HG03442 (cell line): Measurements from ENCODE around the gene NPHP4.

ENCODE experiments used
- ATAC-seq: cut with Tn5 transposase; IDR thresholded peaks from one replicate; pipeline ENCODE4 v1.9.1; 2021; ENCODE audit warnings: mild to moderate bottlenecking, moderate library complexity; ENCODE audit not compliant: unreplicated experiment

NPHP4 gene

DNA sequence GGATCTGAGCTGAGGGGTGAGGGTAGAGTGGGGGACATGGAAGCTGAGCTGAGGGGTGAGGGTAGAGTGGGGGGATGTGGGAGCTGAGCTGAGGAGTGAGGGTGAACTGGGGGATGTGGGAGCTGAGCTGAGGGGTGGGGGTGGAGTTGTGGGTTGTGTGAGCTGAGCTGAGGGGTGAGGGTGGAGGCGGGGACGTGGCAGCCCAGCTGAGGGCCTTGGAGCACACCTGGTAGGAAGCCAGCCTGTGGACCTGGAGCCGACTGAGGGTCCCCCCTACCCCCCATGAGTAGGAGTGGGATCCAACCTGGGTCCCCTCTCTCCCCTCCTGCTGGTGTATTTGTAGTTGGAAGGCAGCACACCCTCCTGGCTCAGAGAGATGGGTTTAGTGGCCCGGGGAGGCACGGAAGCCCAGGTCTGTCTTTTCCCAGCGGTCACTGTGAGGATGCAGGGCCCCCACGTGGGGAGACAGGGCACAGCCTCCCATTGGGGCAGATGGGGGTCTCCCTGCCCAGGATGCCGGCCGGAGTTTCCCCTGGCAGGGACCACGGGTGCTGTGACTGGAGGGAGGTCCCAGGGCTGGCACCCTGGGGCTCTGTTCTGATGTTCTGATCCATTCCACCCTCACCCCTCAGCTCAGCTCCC lies 13.2 kb upstream of the NPHP4 start:
- ATAC-seq = no peak

DNA sequence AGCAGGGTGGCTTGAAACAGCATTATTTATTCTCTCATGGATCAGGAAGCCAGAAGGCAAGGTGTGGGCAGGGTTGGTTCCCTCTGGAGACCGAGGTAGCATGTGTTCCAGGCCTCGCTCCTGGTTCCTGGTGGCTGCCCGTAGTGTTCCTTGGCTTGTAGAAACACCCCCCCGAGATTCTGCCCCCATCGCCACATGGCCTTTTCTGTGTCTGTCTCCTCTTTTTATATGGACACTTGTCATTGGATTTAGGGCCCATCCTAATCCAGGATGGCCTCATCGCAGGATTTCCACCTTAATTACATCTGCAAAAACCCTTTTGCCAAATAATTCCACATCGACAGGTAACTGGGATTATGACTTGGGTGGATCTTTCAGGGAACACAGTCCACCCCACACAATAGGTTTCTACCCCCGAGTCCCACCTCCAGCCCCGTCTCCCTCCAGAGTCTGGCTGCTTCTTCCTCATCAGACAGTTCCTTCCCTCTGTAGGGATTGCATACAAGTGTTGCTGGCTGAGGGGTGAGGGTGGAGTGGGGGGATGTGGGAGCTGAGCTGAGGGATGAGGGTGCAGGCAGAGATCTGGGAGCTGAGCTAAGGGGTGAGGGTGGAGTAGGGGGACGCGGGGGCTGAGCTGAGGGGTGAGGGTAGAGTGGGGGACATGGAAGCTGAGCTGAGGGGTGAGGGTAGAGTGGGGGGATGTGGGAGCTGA lies 12.3 kb upstream of the NPHP4 start:
- ATAC-seq = no peak

DNA sequence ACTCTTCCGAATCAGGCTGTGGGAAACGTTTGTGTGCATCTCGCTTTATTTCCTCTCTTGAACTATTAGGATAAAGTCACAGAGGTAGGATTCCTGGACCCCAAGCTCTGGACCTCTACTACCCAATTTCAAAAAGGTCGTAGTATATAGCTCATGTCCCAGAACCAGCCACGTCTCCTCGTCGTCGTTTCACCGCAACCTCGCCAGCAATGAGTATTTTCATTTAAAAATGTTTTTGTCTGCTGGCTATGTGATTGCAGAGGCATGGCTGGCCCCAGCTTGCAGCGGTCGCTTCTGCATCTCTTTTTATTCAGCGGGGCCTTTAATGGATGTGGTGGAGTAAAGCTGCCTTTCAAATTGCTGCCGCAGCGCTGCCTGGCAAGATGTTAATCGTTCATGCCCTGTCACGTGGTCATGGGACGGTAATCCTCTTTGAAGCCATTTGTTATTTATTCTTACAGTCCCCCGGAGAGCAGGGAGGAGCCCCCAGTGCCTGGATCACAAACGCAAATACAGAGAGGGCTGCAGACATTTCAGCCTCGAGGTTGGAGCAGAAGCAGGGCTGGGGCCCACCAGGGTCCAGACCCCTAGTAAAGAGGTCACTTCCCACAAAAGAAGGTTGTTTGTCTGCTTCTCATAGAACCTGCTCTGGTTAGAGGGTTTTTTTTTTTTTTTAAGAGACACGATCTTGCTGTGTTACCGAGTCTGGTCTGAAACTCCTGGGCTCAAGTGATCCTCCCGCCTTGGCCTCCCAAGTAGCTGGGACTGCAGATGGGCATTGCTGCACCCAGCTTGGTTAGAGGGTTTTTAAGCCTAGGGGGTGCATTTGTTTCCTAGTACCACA lies 11.6 kb upstream of the NPHP4 start:
- no peak for ATAC-seq

DNA sequence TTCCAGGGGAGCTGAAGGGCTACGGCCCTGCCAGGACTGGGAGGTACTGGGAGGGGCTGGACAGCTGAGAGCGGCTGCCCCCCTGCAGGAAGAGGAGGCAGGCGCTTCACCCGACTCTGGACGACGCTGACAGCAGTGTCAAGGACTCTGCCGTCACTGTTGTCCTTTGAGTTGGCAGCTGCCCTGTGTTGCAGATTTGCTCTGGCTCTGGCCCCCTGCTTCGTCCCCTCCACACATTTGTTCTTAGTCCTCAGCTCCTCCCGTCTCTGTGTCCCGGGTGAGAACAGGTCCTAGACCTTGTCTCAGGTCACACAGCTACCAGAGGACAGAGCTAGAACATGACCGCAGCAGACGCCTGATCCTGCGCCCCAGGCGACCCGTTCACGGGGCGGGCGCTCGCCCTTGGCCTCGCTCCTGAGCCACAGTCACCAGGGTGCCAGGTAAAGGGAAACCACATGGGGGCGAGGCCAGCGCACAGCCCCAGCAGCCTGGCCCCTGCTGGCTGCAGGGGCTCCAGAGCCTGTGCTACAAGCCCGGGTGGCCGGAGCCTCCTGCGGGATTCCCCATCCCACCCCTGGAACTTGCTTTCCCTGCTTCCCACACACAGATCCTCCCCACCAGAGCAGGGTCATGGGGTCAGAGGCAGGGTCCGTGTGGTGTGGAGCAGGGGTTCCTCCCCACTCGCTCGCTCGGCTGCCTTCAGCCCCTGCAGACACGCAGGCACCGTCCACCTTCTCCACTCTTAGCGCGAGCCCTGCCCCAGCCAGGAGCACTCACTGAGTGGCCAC lies 10.7 kb upstream of the NPHP4 start:
- no peak for ATAC-seq

DNA sequence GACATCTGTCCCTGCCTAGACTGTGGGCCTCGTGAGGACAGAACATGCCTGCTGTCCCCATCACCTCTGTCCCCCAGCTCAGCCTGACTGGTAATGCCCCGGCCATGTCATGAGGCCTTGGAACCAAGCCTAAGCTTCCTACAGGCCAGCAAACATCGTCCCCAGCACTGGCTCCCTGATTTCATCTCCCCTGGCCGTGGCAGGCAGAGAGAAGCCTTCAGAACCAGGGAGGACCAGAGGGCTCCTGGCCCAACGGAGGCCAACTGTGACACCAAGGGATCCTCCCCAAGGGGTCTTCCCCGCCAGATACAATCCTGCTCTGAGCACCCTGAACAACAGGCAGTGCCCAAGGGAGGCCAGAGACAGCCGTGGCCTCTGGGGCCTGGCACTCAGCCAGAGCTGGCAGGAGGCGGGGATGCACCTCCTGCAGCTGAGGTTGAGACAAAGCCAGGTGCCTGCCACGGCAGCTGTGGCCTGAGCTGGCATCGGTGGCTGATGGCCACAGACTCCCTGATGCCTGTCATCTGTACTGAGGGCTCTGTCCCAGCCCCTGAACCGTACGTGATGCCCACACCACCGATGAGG lies 9.9 kb upstream of the NPHP4 start:
- ATAC-seq = no peak

DNA sequence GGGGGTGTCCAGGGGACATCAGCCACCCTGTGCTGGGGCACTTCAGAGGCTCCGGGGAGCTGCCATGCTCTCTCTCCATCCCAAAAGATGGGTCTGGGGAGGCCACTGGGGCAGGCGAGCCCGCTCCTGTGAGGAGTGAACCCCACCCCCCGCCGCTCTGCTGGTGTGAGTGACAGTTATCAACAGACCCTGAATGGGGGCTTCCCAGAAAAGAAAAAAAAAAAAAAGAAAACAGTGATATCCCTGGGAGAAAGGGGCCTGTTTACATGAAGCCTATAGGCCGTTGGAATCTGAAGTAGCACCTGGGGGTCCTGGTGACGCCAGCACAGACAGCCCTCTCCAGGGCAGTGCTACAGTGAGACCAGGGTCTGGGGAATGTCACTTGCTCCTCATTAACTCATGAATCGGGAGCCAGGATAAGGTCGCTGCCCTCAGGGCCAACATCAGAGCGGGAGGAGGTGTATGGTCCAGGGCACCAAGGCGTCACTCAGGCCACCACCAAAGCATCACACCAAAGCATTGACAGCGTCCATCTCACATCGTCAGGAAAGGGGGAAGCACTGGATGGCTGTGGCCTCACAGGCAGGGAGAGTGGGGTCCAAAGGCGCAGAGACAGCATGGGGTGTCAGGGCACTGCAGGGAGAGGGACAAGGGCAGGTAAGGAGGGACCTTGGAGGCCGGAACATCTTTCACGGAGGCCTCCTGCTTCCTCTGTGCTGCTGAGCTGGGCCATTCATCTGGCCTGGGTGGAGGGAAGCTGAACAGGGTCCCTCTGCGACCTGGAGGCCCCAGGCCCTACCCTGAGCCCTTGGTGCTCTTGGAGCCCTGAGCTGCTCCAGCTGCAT lies 8.4 kb upstream of the NPHP4 start:
- no peak for ATAC-seq

DNA sequence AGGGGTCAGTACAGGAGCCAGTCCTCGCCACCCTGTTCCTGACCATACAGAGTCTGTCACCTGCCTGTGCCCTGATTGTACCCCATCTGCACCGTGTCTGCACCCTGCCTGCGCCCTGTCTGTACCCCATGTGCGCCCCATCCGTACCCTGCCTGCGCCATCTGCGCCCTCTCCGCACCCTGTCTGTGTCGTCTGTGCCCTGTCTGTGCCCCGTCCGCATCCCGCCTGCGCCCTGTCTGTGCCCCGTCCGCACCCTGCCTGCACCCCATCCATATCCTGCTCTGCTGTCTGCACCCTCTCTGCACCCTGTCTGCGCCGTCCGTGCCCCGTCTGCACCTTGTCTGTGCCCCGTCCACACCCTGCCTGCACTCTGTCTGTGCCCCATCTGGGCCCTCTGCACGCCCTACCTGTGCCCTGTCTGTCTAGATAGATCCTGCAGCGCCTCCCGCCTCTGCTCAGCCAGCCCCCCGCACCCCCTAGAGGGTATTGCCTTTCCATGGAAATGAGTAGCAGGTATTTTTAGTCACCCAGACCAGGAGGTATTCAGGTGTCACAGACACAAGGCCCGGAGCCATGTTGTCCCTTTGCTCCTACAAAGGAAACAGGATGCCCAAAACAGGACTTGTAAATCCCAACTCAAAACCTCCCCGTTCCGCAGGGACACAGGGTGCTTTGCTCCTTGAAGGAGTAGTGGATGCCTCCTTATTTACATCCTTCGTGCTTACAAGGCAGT lies 7.7 kb upstream of the NPHP4 start:
- ATAC-seq = no peak

DNA sequence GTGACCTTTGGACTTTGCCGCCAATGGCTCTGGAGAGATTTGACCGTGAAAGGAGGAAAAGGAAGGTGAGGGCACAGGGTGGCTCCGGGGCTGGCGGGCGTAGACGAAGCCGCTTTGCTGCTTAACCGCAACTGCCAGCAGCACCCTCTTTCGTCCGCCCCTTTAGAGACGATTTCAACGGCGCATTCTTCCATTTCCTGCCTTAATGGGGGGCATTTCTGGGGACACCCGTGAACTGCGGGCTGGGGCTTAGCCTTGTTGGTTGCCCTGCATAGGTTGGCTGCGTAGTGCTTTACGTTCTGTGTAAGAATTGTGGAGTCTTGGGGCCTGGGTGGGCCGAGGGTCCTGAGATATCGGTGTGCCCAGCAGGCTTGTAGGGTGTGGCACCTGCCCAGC lies 6.7 kb upstream of the NPHP4 start:
- ATAC-seq = no peak

DNA sequence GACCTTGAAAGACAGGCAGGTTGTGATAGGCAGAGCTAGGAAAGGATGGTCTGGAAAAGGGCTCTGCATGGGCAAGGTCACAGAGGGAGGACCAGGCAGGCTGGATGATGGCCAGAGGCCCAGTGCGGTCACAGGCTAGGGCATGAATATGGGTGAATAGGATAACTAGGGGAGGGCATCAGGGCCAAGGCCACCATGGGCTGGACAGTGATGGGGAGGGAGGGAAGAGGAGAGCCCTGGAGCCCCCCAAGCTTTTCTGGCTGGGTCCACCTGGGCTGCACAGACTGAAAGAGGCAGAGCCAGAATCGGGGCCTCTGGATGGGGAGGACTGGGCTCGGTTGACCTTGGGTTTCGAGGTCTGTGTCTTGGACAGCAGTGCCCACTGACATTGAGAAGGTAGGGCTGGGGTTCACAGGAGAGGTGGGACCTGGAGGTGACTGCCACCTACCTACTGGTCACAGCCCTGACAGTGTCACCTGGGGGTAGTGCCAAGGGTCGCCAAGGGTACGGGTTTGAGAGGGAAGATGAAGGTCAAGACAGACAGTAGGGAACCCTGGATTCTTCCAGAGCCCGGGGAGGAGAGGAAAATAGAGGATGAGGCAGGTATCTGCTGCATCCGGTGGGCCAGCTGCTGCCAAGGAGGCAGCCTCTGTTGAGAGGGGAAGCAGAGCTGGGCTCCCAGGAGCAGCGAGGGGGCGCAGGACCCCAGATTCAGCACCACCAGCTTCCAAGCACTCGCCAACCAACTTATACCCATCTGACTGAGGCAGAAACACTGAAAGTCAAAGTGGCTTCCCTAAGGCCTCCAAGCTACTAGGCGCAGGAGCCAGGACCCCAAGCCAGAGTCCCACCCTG lies 6.1 kb upstream of the NPHP4 start:
- ATAC-seq = no peak

DNA sequence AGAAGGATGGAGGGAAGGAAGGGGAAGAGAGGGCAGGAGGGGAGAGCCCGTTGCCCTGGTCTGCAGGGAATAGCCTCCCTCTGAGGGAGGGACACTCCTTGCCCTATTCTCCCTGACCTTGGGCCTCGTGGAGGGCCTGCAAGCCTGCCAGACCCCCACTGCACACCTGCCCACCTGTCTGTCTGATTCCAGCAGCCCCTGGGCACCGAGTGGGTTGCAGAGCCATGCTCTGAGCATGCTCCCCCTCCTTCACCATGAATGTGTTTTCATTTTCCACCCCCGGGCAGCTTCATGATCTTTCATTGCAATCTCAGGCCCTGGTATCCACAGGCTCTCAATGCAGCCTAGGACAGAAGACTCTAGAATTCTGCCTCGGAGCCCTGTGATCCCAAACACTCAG lies 5.1 kb upstream of the NPHP4 start:
- ATAC-seq = no peak

DNA sequence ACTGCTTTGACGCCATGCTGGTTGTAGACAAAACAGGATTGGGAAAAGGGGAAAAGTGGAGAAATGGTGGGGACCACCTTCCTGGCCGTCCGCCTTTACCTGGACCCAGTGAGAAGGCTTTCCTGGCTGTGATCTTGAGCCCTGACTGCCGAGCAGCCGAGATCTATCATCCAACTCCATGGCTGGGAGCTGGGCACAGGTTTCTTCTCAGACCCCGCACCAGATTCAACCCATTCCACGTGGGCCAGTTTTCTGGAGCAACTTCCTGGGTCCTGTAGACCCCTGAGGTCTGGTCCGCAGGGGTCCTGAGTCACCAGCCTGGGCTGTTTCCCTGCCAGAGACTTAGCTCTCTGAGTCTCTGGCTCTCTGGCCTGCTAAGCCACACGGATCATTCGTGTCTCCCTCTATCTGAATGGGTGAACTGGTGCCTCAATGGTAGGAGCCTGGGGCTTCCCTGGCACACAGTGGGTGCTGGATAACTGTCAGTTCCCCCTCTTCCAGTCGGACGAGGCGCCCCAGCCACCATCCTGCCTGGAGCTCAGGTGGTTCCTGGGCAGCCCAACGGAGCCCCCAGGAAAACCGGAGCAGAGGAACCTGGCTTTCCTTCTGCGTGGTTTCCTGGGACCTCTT lies 4.5 kb upstream of the NPHP4 start:
- no peak for ATAC-seq

DNA sequence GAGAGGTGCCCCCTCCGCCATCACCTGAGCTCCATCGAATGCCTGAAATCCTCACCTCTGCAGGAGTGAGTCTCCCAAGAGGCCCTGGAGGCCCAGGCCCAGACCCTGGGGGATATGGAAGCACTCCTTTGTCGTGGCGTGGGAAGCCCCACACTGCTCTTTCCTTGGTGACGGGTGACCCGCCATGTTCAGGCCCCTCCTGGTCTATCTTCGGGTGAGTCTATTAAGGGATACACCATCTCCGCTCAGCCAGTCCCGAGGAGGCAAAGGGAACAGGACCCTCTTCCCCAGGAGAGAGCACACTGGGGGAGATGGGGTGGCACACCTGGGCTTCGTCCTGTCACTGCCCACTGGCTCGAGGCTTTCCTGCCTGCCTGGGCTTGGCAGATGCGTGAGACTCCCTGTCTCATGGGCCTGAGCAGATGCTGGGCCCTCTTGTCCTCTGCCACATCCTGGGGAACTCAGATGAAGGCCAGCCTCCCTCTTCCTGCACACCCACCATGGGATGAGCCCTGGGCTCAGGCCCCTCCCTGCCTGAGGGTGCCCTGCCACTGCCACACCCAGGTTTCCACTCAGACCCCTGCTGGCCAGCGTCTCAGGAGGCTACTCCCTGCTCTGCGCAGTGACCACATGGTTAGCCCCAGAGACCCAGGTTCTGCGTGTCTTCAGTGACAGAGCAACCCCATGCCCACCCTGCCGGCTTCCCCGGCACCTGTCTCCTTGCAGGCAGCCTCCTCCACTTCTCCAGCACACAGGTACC lies 3.8 kb upstream of the NPHP4 start:
- no peak for ATAC-seq

DNA sequence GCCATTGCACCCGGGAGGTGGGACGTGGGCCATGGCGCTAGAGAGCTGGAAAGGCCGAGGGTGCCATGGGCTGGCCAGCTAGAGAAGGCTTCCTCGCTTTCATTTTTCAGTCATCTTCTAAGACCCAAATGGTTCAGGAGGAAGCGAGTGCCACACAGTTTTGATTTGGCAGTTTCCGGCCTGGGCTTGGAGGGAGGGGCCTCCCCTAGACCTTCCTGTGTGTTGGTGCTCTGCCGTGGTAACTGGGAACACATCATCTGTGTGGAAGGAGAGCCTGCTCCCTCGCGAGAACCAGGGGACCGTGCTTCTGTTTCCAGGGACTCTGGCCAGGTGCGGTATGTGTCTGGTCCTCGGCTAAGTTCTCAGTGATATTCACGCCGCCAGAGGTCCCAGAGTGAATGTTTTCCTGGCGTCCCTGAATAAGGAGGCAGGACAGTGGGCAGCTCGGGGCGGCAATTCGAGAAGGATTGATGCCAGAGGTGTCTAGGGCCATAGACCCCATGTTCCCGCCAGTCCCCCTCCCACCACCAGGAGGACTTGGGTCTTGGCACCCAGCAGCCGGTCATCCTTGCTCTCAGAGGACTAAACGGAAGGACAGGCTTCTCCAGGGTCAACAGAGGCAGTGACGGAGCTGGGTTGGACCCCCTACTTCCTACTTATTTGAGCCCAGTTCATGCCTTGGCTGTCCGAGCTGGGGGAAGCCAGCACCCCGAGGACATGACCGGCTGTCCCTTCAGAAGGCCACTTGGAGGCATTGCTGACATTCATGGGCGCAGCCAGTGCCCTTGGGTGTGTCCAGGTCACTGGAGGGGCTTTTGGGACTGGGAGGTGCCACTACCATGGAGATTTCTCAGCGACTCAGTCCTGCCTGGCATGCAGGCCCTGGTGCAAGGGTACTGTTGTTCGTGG lies 2.7 kb upstream of the NPHP4 start:
- no peak for ATAC-seq

DNA sequence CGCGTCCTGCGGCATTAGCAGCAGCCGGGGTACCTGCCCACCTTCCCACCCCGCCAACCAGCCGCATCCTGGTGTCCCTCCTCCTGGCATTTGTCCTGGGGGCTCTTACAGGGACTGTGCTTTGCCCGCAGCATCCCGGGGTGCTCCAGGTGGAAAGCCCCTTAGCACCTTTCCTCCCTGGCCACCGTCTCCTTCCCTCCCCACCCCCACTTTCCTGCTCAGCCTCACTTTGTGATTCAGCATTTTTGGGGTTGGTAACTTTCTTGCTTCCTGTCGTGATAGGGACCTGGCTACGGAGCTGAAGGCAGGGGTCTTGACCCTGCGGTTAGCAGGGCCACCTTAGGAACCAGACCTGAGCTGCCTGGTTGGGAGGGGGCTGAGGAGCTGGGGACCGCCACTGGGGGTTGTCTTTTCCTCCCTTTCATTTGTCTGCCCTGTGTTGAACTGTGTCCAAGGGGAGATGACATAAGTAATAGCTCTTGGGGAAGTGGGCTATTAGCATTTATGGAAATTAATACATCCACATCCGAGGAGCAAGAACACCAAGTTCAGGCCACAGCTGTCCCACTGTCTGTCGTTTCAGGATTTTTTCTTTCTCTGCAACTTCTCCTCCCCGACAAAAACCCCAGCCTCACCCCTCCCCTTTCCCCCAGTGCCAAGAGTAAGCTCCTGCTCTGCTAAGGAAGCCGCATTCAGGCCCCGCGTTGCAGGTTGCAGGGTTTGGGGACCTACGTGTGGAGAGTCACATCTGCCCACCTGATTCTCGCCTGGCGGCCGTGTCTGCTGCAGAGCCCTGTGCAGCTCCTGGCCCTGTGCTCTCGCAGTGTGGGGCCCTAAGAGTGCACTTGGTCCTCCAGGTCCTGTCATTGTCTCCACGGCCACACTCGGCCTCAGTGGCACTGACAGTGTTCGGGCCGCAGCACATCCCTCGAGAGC lies 1.6 kb upstream of the NPHP4 start:
- no peak for ATAC-seq
